ENCODE data around the gene NME7. TPM values are rescaled to one million over a fixed set of nuclear protein-coding genes. Genes with fewer than 3 reads are reported as not detected.
"Not testable (repeated sequence)": the region's sequence is repeated elsewhere in the genome, so short reads cannot be mapped to it uniquely, and the experiment has no call there.

The NME7 gene, protein sequence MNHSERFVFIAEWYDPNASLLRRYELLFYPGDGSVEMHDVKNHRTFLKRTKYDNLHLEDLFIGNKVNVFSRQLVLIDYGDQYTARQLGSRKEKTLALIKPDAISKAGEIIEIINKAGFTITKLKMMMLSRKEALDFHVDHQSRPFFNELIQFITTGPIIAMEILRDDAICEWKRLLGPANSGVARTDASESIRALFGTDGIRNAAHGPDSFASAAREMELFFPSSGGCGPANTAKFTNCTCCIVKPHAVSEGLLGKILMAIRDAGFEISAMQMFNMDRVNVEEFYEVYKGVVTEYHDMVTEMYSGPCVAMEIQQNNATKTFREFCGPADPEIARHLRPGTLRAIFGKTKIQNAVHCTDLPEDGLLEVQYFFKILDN
- 100 to 1,000 TPM in 3 of 4 donors, 10 to 100 TPM in 1; 42.6 to 185 (median 125) TPM for polyA plus RNA-seq (ENCODE audit: insufficient read length in 4 of 4)

GRCh38 chr1:169367686-169368405 lies at the start of gene NME7, which contains the start of gene BLZF1:
NME7 (minus strand) TSS chr1:169367797; CDS start chr1:169367710, 87 bp downstream.
BLZF1 (plus strand) TSS chr1:169368195; CDS start chr1:169369523, 1,328 bp downstream.
- DNase-seq (ENCODE audit: low read depth in 4 of 4, low spot score in 3 of 4), result peak; percentile 83 to 93 (median 92)

DNA sequence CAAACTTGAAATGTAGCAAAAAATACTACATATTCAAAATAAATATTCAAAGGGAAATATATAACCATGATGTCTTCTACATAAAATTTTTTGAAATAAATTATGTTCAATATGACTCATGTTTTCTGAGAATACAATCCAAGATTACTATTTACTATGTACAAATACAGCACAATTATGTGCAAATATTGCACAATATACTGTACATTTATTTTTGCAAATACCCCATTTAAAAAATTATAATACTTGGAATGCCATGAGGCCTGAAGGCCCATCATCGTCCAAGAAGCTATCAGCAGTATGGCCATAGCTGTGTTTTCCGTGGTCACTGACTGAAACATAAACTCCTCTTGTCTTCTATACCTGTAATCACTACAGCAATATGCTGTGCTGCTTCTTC lies 47.4 kb upstream of the NME7 start:
- no peak for DNase-seq (ENCODE audit: low read depth in 4 of 4, low spot score in 3 of 4)

DNA sequence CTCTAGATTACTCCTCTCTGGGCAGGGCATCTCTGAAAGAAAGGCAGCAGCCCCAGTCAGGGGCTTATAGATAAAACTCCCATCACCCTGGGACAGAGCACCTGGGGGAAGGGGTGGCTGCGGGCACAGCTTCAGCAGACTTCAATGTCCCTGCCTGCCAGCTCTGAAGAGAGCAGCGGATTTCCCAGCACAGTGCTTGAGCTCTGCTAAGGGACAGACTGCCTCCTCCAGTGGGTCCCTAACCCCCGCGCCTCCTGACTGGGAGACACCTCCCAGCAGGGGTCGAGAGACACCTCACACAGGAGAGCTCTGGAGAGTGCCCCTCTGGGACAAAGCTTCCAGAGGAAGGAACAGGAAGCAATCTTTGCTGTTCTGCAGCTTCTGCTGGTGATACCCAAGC lies 40.7 kb upstream of the NME7 start:
- not testable (repeated sequence) for DNase-seq (ENCODE audit: low read depth in 4 of 4, low spot score in 3 of 4)

GRCh38 chr1:169402578-169402977 lies 35.0 kb upstream of the NME7 start:
- DNase-seq (ENCODE audit: low read depth in 4 of 4, low spot score in 3 of 4), result not testable (repeated sequence)

DNA sequence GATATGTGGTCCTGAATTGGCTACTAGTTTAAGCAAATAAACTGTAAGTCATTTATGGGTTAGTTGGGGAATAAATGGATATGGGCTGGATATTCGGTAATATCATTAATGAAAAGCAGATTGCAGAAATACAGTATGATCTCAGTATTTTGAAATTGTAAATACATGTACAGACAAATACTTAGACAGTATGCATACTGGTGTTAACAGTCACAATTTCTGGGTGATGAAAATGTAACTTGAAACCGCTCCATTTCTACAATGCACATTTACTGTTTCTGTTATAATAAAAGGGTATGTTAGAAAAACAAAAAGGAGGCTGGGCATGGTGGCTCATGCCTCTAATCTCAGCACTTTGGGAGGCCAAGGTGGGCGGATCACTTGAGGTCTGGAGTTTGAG lies 28.4 kb upstream of the NME7 start:
- no peak for DNase-seq (ENCODE audit: low read depth in 4 of 4, low spot score in 3 of 4)

GRCh38 chr1:169392406-169392805 lies 24.8 kb upstream of the NME7 start:
- no peak for DNase-seq (ENCODE audit: low read depth in 4 of 4, low spot score in 3 of 4)

DNA sequence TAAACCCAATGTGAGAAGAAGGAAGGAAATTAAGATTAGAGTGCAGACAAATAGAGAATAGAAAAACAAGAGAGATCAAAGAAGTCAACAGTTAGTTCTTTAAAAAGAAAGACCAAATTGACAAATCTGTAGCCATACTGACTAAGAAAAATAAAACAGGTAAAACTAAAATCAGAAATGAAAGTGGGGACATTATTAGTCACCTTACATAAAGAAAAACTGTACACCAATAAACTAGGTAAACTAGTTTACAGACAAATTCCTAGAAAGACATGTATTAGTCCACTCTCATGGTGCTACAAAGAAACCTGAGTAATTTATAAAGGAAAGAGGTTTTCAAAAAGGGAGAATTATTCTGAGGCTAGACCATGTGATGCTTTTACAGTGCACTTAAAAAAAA lies 22.7 kb upstream of the NME7 start:
- no peak for DNase-seq (ENCODE audit: low read depth in 4 of 4, low spot score in 3 of 4)

GRCh38 chr1:169387399-169387798 lies 19.8 kb upstream of the NME7 start:
- DNase-seq (ENCODE audit: low read depth in 4 of 4, low spot score in 3 of 4), result no peak

DNA sequence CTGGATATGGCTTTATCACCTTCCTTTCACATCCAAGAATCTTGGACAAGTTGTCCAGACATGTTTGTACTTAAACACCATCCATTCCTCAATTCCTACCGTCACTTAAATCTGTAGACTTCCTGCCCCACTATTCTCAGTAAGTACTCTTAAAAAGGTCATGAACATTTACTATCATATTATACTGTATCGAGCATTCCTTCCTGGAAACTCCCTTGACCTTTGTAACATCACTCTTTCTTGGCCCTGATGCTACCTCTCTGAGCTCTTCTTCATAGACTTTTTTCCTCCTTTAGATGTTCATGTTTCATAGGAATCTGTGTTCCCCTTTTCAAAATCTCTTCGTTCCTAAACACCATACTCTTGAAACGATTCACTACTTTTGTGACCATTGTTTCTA lies 15.9 kb upstream of the NME7 start:
- no peak for DNase-seq (ENCODE audit: low read depth in 4 of 4, low spot score in 3 of 4)

DNA sequence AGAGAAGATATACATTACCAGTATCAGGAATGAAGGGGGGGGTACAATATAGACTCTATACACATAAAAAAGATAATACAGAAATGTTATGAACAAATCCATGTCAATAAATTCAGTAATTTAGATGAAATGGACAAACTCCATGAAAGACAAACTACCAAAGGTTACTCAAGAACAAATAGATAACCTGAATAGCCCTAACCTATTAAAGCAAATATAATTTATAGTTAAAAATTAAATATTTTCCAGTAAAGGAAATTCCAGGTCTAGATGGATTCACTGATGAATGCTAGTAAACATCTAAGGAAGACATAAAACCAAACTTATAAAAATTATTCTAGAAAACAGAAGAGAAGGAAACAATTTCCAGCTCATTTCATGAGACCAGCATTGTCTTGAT lies 13.6 kb upstream of the NME7 start:
- DNase-seq (ENCODE audit: low read depth in 4 of 4, low spot score in 3 of 4), result no peak

GRCh38 chr1:169371404-169371803 lies 3.8 kb upstream of the NME7 start:
- no peak for DNase-seq (ENCODE audit: low read depth in 4 of 4, low spot score in 3 of 4)

DNA sequence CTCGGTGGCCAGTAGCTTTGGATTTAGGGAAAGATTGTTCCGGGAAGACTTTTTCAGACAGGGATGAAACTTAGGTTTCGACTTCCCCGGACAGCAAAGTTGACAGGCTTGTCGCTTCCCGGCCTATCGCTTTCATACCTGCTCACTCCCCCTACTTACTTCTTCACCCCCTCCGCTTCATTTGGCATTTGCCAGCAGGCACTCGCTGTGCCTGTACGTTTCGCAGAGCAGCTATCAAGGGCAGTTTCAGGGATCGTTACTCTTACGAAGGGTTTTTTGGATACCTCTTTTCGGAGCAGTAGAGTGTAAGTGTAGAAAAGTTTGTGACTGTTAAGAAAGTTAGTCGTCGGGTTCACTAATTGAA lies 791 bp upstream of the NME7 start:
- DNase-seq (ENCODE audit: low read depth in 4 of 4, low spot score in 3 of 4), result peak in 1 of 4 donors; percentile 1

DNA sequence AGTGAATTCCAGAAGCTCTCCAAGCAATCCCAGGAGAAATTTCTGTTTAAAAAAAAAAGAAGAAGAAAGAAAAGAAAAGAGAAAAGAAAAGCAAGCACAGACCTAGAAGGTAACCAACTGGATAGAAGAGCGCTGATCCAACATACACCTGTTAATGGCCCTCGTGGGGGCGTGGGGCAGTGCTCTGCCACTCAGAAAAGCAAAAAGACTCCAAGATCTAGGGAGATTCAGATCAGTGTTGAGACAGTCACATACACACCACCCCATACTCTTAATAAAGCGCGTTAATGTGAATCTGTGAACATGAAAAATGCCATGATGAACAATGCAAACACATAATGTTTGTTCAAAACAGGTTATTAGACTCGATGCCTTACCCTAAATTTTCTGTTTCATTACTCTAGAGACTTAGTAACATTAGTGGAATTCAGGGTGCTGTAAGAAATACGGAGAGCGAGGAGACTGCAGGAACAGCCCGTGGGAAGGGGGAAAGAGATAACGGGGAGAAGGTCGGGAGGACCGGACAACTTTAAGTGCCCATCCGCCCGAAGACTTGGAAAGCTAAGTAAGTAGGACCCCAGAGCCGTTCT lies 406 bp downstream of the NME7 start:
- peak in 1 of 4 donors; percentile 4 for DNase-seq (ENCODE audit: low read depth in 4 of 4, low spot score in 3 of 4)

GRCh38 chr1:169364948-169365347 lies 2.6 kb downstream of the NME7 start:
- no peak for DNase-seq (ENCODE audit: low read depth in 4 of 4, low spot score in 3 of 4)

DNA sequence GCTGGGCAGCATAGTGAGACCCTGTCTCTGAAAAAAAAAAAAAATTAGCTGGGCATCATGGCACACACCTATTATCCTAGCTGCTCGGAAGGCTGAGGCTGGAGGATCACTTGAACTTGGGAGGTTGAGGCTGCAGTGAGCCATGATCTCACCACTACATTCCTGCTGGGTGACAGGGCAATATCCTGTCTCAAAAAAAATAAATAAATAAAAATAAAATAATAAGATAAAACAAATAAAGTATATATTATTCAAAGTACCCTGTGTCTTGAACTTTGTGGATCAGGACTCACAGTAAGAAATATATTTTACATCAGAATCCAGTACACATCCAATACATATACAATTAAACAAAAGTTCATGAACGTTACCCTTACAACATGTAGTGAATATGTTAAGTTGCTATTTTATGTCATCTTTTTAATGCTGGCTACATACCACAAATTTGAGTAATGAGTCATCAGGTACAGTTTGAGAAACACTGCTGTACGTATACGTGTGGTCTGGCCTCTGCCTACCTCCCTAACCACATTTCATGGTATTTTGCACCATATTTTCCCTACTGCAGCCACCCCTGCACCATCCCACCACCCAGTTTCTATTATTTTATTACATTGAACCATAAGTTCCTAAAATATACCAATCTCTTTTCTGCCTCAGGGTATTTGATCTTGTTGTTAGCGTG lies 4.4 kb downstream of the NME7 start:
- DNase-seq (ENCODE audit: low read depth in 4 of 4, low spot score in 3 of 4), result no peak

DNA sequence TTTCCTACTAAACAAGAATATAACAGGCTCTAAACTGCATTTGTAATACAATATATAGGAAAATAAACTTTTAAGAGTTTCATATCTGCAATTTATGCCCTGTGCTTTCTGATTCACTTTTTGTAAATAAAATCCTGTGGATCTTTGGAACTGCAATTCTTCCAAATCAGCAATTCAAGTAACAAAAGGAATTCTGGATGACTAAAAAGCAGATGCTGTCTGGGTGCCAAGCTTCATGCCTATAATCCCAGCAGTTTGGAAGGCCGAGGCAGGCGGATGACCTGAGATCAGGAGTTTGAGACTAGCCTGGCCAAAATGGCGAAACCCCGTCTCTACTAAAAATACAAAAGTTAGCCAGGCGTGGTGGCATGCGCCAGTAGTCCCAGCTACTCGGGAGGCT lies 6.3 kb downstream of the NME7 start:
- DNase-seq (ENCODE audit: low read depth in 4 of 4, low spot score in 3 of 4), result no peak

DNA sequence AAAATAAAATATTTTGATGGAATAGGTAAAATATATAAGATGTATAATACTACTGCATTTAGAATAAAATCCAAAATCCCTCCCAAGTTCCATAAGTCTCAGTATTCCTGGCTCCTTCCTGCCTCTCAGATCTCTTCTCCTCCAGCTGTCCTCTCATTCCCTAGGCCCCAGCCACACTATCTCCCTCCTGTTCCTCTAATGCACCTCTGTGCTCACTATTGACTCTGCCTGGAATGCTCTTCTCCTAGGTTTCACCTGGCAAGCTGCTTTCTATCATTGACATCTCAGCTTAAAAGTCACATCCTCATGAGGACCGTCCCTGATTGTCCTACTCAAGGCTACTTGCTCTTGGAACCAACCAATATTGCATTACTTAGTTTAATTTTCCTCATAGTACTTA lies 7.2 kb downstream of the NME7 start:
- no peak for DNase-seq (ENCODE audit: low read depth in 4 of 4, low spot score in 3 of 4)

DNA sequence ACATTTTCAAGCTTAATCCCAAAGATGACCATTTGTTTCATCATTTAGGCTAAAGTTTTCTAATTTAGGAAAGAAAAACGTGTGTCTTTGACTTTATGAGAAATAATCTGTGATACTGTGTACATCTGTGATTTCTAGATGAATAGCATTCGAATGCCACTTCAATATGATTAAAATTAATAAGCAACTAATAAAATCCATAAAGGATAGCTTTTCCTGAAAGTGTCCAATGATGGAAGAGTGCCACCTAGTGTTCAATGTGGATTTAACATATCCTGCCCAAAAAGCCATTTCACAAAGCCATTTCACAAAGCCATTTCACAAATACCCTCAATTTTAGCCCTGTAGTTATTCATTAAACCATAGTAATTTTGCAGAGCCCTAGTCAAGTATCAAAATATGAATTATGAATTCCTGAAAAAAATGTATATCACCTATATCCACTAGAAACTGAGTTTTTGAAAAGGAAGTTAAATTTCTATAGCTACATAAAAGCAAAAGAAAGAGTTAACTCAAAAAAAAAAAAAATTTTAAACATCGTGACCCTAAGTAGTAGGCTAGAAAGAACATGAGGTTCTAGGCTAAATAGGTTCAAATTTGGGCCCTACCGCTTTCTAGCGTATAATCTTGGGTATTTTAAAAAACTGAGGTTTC lies 19.1 kb downstream of the NME7 start:
- DNase-seq (ENCODE audit: low read depth in 4 of 4, low spot score in 3 of 4), result peak; percentile 36 to 45 (median 38)

GRCh38 chr1:169347688-169348382 lies 19.8 kb downstream of the NME7 start:
- no peak for DNase-seq (ENCODE audit: low read depth in 4 of 4, low spot score in 3 of 4)

- DNase-seq (ENCODE audit: low read depth in 4 of 4, low spot score in 3 of 4), result no peak
Measured at GRCh38 chr1:169346036-169346589, 21.5 kb downstream of the NME7 start.

Data from left renal pelvis (tissue), 4 donors.